Mononuclear cell (primary cell): ENCODE measurements around the gene SLCO4A1. TPM values are rescaled to one million over a fixed set of nuclear protein-coding genes. Genes with fewer than 3 reads are reported as not detected.

Experiments used
- H3K27me3 ChIP-seq: 2 replicates; pipeline ENCODE4 v1.6.0; 2011; ENCODE audit warnings: low read length, control low read depth; ENCODE audit not compliant: insufficient read depth
- H3K4me1 ChIP-seq: 2 replicates; pipeline ENCODE4 v1.5.1; 2011; ENCODE audit warnings: mild to moderate bottlenecking, low read length, control low read depth; ENCODE audit not compliant: insufficient read depth
- H3K4me3 ChIP-seq: 2 replicates; pipeline ENCODE4 v1.5.1; 2011; ENCODE audit warnings: mild to moderate bottlenecking, low read length, moderate library complexity
- H3K9me3 ChIP-seq: 2 replicates; pipeline ENCODE4 v1.5.1; 2011; ENCODE audit warnings: low read depth, mild to moderate bottlenecking, control low read depth, low read length
- total RNA-seq: library from RNA; depleted of rRNA; stranded (reverse); fragments of >200 nt; gene quantifications from one replicate; pipeline ENCODE4 v1.2.3, GENCODE V29; 2012

Gene SLCO4A1
- total RNA-seq, 1 donor: 0.73 TPM

GRCh38 chr20:62714006-62714405 lies 71.7 kb downstream of the SLCO4A1 start:
- peaks cover 26% of the 10 kb centered on the region for H3K4me1 ChIP-seq
- H3K4me3 ChIP-seq: no peak overlapping the region
- H3K9me3 ChIP-seq: no peaks in the 10 kb centered on the region
- peaks cover 8% of the 10 kb centered on the region for H3K27me3 ChIP-seq

- H3K27me3 ChIP-seq: peaks cover 2% of the 10 kb centered on the region
- peaks cover 18% of the 10 kb centered on the region for H3K4me1 ChIP-seq
- H3K9me3 ChIP-seq: no peaks in the 10 kb centered on the region
- no peak overlapping the region for H3K4me3 ChIP-seq
Measured at GRCh38 chr20:62714799-62715198, 72.5 kb downstream of the SLCO4A1 start.

- no peaks in the 10 kb centered on the region for H3K9me3 ChIP-seq
- peaks cover 14% of the 10 kb centered on the region for H3K4me1 ChIP-seq
- no peaks in the 10 kb centered on the region for H3K27me3 ChIP-seq
- no peak overlapping the region for H3K4me3 ChIP-seq
Measured at GRCh38 chr20:62715201-62715600, 72.9 kb downstream of the SLCO4A1 start.

GRCh38 chr20:62716198-62716940 lies 74.1 kb downstream of the SLCO4A1 start:
- no peaks in the 10 kb centered on the region for H3K27me3 ChIP-seq
- H3K4me3 ChIP-seq: no peak overlapping the region
- H3K4me1 ChIP-seq: peaks cover 5% of the 10 kb centered on the region

GRCh38 chr20:62716941-62717310 lies 74.6 kb downstream of the SLCO4A1 start:
- Histone ChIP-seq H3K4me3 (no peak overlapping the region), H3K9me3 (peaks cover 14% of the 10 kb centered on the region), H3K27me3 (no peaks in the 10 kb centered on the region), H3K4me1 (peaks cover 5% of the 10 kb centered on the region)

More at GRCh38 chr20:62716198-62716940, 74.1 kb downstream of the SLCO4A1 start:
- peaks cover 9% of the 10 kb centered on the region for H3K9me3 ChIP-seq

- H3K9me3 ChIP-seq: peaks cover 14% of the 10 kb centered on the region
Measured at GRCh38 chr20:62717933-62718332, 75.6 kb downstream of the SLCO4A1 start.

GRCh38 chr20:62718546-62718945 lies 76.2 kb downstream of the SLCO4A1 start:
- H3K9me3 ChIP-seq: peaks cover 14% of the 10 kb centered on the region
- H3K4me3 ChIP-seq: no peak overlapping the region
- H3K4me1 ChIP-seq: peaks cover 5% of the 10 kb centered on the region
- no peaks in the 10 kb centered on the region for H3K27me3 ChIP-seq

More at GRCh38 chr20:62717933-62718332, 75.6 kb downstream of the SLCO4A1 start:
- Histone ChIP-seq H3K4me3 (no peak overlapping the region), H3K27me3 (no peaks in the 10 kb centered on the region), H3K4me1 (peaks cover 5% of the 10 kb centered on the region)

- Histone ChIP-seq H3K4me3 (no peak overlapping the region), H3K27me3 (no peaks in the 10 kb centered on the region)
Measured at GRCh38 chr20:62719250-62719935, 77.1 kb downstream of the SLCO4A1 start.

More at GRCh38 chr20:62719250-62719935, 77.1 kb downstream of the SLCO4A1 start:
- H3K4me1 ChIP-seq: peaks cover 5% of the 10 kb centered on the region
- peaks cover 14% of the 10 kb centered on the region for H3K9me3 ChIP-seq

Other genes starting within 250 kb of the SLCO4A1 start
- 1.9 TPM for gene CABLES2, start 235.2 kb upstream of the SLCO4A1 start, total RNA-seq
- not detected for gene RBBP8NL, start 215.0 kb upstream of the SLCO4A1 start, total RNA-seq
- not detected for gene GATA5, start 166.5 kb upstream of the SLCO4A1 start, total RNA-seq
- 0.73 TPM for gene NTSR1, start 66.3 kb downstream of the SLCO4A1 start, total RNA-seq
- gene MRGBP, start 154.0 kb downstream of the SLCO4A1 start, total RNA-seq: 10.3 TPM
- gene OGFR, start 162.3 kb downstream of the SLCO4A1 start, total RNA-seq: 51.5 TPM
- not detected for gene COL9A3, start 174.5 kb downstream of the SLCO4A1 start, total RNA-seq
- gene TCFL5, start 219.3 kb downstream of the SLCO4A1 start, total RNA-seq: 3.8 TPM